Fibroblast of lung (primary cell): Measurements from ENCODE around the gene GNLY. TPM values are rescaled to one million over a fixed set of nuclear protein-coding genes. Genes with fewer than 3 reads are reported as not detected.

Source experiments
- DNase-seq, 2 donors: peaks; one replicate each; pipeline versions ENCODE4 v3.0.0 to v3.0.0-alpha.2; 2010; ENCODE audit warnings: low read depth in 2 of 2
- H2AFZ ChIP-seq: 2 replicates; pipeline ENCODE4 v1.5.1; 2012; ENCODE audit warnings: low read length, control low read depth, inconsistent platforms
- H3K27ac ChIP-seq: 2 replicates; pipeline ENCODE4 v1.5.1; 2011; ENCODE audit warnings: low read length, control low read depth; ENCODE audit not compliant: insufficient read depth
- H3K27me3 ChIP-seq: 2 replicates; pipeline ENCODE4 v1.5.1; 2011; ENCODE audit warnings: mild to moderate bottlenecking, low read length; ENCODE audit not compliant: control insufficient read depth, insufficient read depth
- H3K36me3 ChIP-seq: 2 replicates; pipeline ENCODE4 v1.5.1; 2011; ENCODE audit warnings: low read length; ENCODE audit not compliant: control insufficient read depth, insufficient read depth
- H3K4me1 ChIP-seq: 2 replicates; pipeline ENCODE4 v1.5.1; 2011; ENCODE audit warnings: low read length; ENCODE audit not compliant: control insufficient read depth, insufficient read depth; ENCODE audit errors: extremely low read depth
- H3K4me2 ChIP-seq: 2 replicates; pipeline ENCODE4 v1.5.1; 2011; ENCODE audit warnings: low read length, control low read depth; ENCODE audit not compliant: insufficient read depth; ENCODE audit errors: extremely low read depth
- H3K4me3 ChIP-seq, 4 experiments: fragments of 200-600 bp in 1 of 4; sonication (generic) in 1 of 4; replicated peaks in 1 of 4; 2 replicates each; pipeline ENCODE4 v1.5.1; 2011 to 2016; ENCODE audit warnings: low read length in 4 of 4, low read depth in 3 of 4, mild to moderate bottlenecking in 3 of 4, control low read depth in 2 of 4, inconsistent platforms in 1 of 4, mixed read lengths in 1 of 4; ENCODE audit not compliant: insufficient read depth in 1 of 4; ENCODE audit errors: control extremely low read depth in 1 of 4
- H3K79me2 ChIP-seq: 2 replicates; pipeline ENCODE4 v1.5.1; 2012; ENCODE audit warnings: mild to moderate bottlenecking, low read length, inconsistent platforms; ENCODE audit not compliant: control insufficient read depth, insufficient read depth
- H3K9ac ChIP-seq: 2 replicates; pipeline ENCODE4 v1.5.1; 2011; ENCODE audit warnings: mild to moderate bottlenecking, low read length, control low read depth; ENCODE audit not compliant: insufficient read depth
- H3K9me3 ChIP-seq: 2 replicates; pipeline ENCODE4 v1.5.1; 2012; ENCODE audit warnings: low read depth, low read length; ENCODE audit not compliant: control insufficient read depth, insufficient read depth
- H4K20me1 ChIP-seq: 2 replicates; pipeline ENCODE4 v1.5.1; 2011; ENCODE audit warnings: low read length; ENCODE audit not compliant: control insufficient read depth, insufficient read depth; ENCODE audit errors: extremely low read depth
- EZH2 ChIP-seq: IDR thresholded peaks from 2 replicates; pipeline ENCODE4 v1.5.1; 2012; ENCODE audit warnings: low read length, control low read depth, mild to moderate bottlenecking; ENCODE audit errors: missing control alignments
- polyA plus RNA-seq, 2 donors: library from polyadenylated mRNA; depleted of rRNA in 1 of 2; stranded (reverse) in 1 of 2; unstranded in 1 of 2; fragments of >200 nt; gene quantifications; 2 replicates each; pipeline ENCODE4 v1.2.1, GENCODE V29; 2011 to 2012; ENCODE audit warnings: missing spikeins in 1 of 2
- total RNA-seq: library from RNA; depleted of rRNA; stranded (reverse); fragments of >200 nt; gene quantifications from 2 replicates; pipeline ENCODE4 v1.2.1, GENCODE V29; 2014
- TF ChIP-seq, protein P1 (sequence below), 2 donors: IDR thresholded peaks in 1 of 2; conservative IDR thresholded peaks in 1 of 2; 1 replicate in 1 of 2; 2 replicates in 1 of 2; pipeline ENCODE4 v1.5.1; 2011 to 2012; ENCODE audit warnings: low read length in 2 of 2, control low read depth in 1 of 2, inconsistent platforms in 1 of 2, low read depth in 1 of 2, mild to moderate bottlenecking in 1 of 2

GNLY gene
- total and polyA plus RNA-seq, 2 donors (not counting 1 experiment from before 2014, with no cell fraction given), result under 0.01 TPM; not detected in 1

DNA sequence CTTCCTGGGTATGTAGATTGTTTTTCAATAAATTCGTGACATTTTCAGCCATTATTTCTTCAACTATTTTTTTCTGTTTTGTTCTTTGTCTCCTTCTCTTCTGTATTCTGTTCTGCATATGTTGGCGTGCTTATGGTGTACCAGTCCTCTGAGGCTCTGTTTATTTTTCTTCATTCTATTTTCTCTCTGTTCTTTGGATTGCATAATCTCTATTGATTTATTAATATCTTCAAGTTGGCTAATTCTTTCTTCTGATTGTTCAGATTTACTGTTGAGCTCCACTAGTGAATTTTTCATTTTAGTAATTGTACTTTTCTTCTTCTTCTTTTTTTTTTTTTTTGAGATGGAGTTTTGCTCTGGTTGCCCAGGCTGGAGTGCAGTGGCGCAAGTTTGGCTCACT, 9.9 kb downstream of the GNLY start:
- Histone ChIP-seq H3K79me2 (no peaks in the 10 kb centered on the region), H3K9ac (no peak overlapping the region), H3K27ac (no peak overlapping the region), H4K20me1 (no peaks in the 10 kb centered on the region), H3K36me3 (no peaks in the 10 kb centered on the region), H3K9me3 (no peaks in the 10 kb centered on the region), H3K4me3 (no peak overlapping the region), H2AFZ (no peak overlapping the region), H3K27me3 (no peaks in the 10 kb centered on the region), H3K4me1 (peaks cover 15% of the 10 kb centered on the region), H3K4me2 (no peak overlapping the region)
- no peak for TF ChIP-seq EZH2
- TF ChIP-seq, protein P1, sequence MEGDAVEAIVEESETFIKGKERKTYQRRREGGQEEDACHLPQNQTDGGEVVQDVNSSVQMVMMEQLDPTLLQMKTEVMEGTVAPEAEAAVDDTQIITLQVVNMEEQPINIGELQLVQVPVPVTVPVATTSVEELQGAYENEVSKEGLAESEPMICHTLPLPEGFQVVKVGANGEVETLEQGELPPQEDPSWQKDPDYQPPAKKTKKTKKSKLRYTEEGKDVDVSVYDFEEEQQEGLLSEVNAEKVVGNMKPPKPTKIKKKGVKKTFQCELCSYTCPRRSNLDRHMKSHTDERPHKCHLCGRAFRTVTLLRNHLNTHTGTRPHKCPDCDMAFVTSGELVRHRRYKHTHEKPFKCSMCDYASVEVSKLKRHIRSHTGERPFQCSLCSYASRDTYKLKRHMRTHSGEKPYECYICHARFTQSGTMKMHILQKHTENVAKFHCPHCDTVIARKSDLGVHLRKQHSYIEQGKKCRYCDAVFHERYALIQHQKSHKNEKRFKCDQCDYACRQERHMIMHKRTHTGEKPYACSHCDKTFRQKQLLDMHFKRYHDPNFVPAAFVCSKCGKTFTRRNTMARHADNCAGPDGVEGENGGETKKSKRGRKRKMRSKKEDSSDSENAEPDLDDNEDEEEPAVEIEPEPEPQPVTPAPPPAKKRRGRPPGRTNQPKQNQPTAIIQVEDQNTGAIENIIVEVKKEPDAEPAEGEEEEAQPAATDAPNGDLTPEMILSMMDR (conservative IDR thresholded peaks at IDR 0.05 in 1 of 2, IDR thresholded peaks at IDR 0.05 in 1 of 2; ENCODE audit: low read depth in 1 of 2, low read length in 2 of 2), result no peak
- peak in 1 of 2 donors; percentile 54 for DNase-seq

DNA sequence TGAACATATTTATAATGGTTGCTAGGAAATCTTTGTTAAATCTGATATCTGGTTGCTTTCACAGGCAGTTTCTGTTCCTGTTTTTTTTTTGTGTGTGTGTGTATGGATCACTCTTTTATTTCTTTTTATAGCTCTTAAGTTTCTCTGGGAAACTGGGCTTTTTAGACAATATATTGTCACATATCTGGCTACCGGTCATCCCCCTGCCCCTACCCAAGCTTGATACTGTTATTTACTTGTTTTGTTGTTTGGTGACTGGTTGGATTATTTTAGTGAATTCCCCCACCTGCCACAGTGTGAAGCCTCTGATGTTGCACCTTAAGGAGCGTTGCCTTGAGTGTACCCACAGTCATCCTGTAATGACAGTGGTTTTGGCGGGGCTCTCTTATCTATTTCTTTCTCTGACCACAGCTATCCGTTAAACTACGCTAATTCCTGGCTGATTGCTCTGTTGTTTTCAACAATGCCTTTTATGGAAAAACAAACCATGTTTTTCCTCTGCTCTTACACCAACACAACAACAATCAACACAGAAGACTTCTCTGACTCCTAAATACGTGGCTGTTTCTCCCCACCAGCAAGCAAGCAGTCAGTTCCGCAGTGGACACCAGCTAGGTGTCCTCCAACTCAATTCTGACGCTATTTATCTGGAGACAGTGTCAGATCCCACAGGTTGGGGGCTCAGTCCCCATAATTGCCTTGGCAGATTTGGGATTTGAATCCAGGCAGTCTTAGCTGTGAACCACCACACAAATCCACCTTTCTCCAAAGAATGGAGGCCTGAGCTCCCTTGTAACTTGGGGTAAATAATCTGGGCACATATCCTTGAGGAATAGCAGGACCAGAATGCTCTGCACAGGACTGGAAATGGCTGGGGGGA, 10.9 kb downstream of the GNLY start:
- H3K9me3 ChIP-seq, result no peaks in the 10 kb centered on the region
- no peak for TF ChIP-seq EZH2
- TF ChIP-seq, protein P1 (conservative IDR thresholded peaks at IDR 0.05 in 1 of 2, IDR thresholded peaks at IDR 0.05 in 1 of 2; ENCODE audit: low read depth in 1 of 2, low read length in 2 of 2), result no peak
- no peak overlapping the region for H3K4me2 ChIP-seq
- H3K27me3 ChIP-seq, result no peaks in the 10 kb centered on the region
- H3K79me2 ChIP-seq, result no peaks in the 10 kb centered on the region
- no peak overlapping the region for H2AFZ ChIP-seq
- no peaks in the 10 kb centered on the region for H4K20me1 ChIP-seq
- peak overlapping the region; percentile 1 for H3K27ac ChIP-seq
- H3K36me3 ChIP-seq, result no peaks in the 10 kb centered on the region
- DNase-seq, result peak; percentile 40 to 56
- peaks cover 15% of the 10 kb centered on the region for H3K4me1 ChIP-seq
- H3K4me3 ChIP-seq, result no peak overlapping the region
- H3K9ac ChIP-seq, result no peak overlapping the region

DNA sequence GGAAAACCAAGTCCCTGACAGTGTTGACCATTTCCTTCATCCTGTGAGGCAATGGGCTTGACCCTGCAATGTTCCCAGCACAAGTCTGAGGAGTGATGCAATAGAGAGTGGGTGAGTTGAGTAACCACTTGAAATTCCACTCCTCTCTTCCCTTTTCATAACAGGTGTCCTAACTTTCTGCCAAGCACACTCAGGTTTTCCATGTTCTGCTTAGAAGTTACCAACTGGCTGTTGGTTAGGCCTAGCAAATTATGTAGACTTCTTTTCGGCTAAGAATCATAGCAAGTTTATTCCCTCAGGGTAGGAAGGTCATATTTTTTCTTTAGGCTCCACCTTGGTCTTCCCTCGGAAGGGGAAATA, 11.5 kb downstream of the GNLY start:
- peaks cover 15% of the 10 kb centered on the region for H3K4me1 ChIP-seq
- no peaks in the 10 kb centered on the region for H3K79me2 ChIP-seq
- H3K36me3 ChIP-seq, result no peaks in the 10 kb centered on the region
- no peak overlapping the region for H2AFZ ChIP-seq
- H3K27me3 ChIP-seq, result no peaks in the 10 kb centered on the region
- no peak overlapping the region for H3K4me3 ChIP-seq
- no peak overlapping the region for H3K9ac ChIP-seq
- H3K9me3 ChIP-seq, result no peaks in the 10 kb centered on the region
- TF ChIP-seq, protein P1 (conservative IDR thresholded peaks at IDR 0.05 in 1 of 2, IDR thresholded peaks at IDR 0.05 in 1 of 2; ENCODE audit: low read depth in 1 of 2, low read length in 2 of 2), result no peak
- no peak for TF ChIP-seq EZH2
- DNase-seq, result peak; percentile 98 to 99
- peak overlapping the region; percentile 1 for H3K27ac ChIP-seq
- H4K20me1 ChIP-seq, result no peaks in the 10 kb centered on the region
- no peak overlapping the region for H3K4me2 ChIP-seq
